B cell (primary cell): ENCODE results near the gene KCTD13.
"Not testable (repeated sequence)": the region's sequence is repeated elsewhere in the genome, so short reads cannot be mapped to it uniquely, and the experiment has no call there.

Experiments used
- EZH2 ChIP-seq: IDR thresholded peaks from 2 replicates; pipeline ENCODE4 v1.6.1; 2012; ENCODE audit warnings: borderline replicate concordance, low read depth, mild to moderate bottlenecking, moderate library complexity, low read length; ENCODE audit not compliant: insufficient read depth, poor library complexity, severe bottlenecking
- TF ChIP-seq, protein P1 (sequence below): fragments of 200-600 bp; IDR thresholded peaks from one replicate; pipeline ENCODE4 v1.8.0; 2022; ENCODE audit warnings: antibody characterized with exemption, mild to moderate bottlenecking

DNA sequence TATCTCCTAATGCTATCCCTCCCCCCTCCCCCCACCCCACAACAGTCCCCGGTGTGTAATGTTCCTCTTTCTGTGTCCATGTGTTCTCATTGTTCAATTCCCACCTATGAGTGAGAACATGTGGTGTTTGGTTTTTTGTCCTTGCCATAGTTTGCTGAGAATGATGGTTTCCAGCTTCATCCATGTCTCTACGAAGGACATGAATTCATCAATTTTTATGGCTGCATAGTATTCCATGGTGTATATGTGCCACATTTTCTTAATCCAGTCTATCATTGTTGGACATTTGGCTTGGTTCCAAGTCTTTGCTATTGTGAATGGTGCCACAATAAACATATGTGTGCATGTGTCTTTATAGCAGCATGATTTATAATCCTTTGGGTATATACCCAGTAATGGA is 5.7 kb upstream of the KCTD13 start:
- TF ChIP-seq, protein P1, sequence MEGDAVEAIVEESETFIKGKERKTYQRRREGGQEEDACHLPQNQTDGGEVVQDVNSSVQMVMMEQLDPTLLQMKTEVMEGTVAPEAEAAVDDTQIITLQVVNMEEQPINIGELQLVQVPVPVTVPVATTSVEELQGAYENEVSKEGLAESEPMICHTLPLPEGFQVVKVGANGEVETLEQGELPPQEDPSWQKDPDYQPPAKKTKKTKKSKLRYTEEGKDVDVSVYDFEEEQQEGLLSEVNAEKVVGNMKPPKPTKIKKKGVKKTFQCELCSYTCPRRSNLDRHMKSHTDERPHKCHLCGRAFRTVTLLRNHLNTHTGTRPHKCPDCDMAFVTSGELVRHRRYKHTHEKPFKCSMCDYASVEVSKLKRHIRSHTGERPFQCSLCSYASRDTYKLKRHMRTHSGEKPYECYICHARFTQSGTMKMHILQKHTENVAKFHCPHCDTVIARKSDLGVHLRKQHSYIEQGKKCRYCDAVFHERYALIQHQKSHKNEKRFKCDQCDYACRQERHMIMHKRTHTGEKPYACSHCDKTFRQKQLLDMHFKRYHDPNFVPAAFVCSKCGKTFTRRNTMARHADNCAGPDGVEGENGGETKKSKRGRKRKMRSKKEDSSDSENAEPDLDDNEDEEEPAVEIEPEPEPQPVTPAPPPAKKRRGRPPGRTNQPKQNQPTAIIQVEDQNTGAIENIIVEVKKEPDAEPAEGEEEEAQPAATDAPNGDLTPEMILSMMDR, result not testable (repeated sequence)
- TF ChIP-seq EZH2, result not testable (repeated sequence)
